Right ventricle myocardium superior (tissue), 1 donor: ENCODE measurements around the gene LMX1A. TPM values are rescaled to one million over a fixed set of nuclear protein-coding genes. Genes with fewer than 3 reads are reported as not detected.
A peak's percentile ranks its signal among the peaks of the same experiment; 100 is the strongest.

Experiments
- ATAC-seq: fragments of 200-7000 bp; cut with Tn5 transposase; one replicate; pipeline ENCODE4 v1.9.1; 2020; ENCODE audit warnings: mild to moderate bottlenecking; ENCODE audit not compliant: poor library complexity
- DNase-seq: peaks from one replicate; pipeline ENCODE4 v3.0.0-alpha.2; 2020
- intact Hi-C: fragments of 100-400 bp; cut with DNase I; formaldehyde crosslinking; loops from one replicate; pipeline ENCODE4 v1.11.2; 2022
- total RNA-seq: library from RNA; stranded (reverse); fragmentation: NEBNext Ultra II Directional; extraction: Animal tissue kit (Norgen Biotek cat#: 25700); gene quantifications from one replicate; pipeline ENCODE4 v1.2.1, GENCODE V29; 2021
- donor health status: DM: no; HTN: yes; CAD: no; lungs with severe emphysema.

The LMX1A gene
- total RNA-seq, 1 donor from 2014 or later: not detected

DNA sequence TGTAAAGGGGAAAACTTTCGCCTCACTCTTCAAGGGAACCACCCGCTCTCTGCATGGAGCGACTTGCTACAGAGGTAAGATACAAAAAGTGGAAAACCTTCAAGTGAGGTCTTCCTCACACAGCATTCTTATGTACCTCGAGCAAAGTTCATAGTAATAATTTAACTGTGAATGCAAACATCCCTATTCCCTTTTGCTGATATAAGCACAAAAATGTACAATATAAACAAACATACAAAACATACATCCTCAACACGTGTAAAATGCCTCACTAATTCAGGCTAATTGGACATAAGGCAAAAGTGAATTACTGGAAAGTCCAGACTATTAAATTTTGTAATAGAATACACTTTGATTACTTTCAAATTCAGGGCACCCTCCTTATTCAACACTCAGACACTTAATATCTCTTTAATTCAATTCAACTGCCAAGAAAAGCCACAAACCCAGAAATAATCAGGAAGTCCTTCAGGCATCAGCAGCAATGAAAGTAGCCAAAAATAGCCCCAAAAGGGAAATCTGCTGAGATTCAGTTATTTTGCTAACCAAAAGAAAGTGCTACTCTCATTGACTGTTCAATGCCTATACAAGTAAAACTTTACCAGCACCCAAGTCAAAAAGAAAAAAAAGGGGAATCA lies 15.2 kb upstream of the LMX1A start:
- intact Hi-C loops: no loop called here
- no peak for ATAC-seq
- no peak for DNase-seq

DNA sequence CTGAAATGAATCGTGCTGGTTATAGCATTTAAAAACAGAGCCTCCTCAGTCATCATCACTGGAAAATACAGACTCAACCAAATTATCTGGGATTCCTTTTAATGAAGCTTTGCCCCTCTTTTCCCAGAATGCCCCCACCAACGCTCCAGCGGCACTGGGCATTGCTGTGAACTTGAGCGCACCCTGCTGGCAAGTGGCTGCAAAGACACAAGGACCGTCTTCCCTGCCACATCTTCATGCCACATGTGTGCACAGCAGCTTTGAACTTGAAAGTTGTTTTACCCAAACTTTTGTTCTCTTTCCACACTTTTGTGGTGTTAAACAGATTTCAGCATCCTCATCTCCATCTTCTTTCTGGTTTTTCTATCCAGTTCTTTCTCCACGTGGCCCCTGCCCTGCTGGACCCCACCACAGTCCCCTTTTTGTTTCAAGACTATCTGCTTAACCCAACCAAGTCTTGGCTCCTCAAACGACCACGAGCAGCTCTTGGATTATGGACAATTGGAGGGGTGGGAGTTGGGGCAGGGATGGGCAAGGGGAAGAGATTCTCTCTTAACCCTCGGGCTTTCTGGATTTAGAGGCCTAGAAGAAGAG lies 12.8 kb upstream of the LMX1A start:
- ATAC-seq: peak; percentile 81

GRCh38 chr1:165367375-165367993 lies 11.0 kb upstream of the LMX1A start:
- intact Hi-C loops: loop anchor here (5.0 kb wide), 1 partner anchor 220 kb away; no protein-coding TSS in a partner anchor
- peak; percentile 79 for DNase-seq
- peak; percentile 73 for ATAC-seq

More for the DNA sequence above, 12.8 kb upstream of the LMX1A start:
- intact Hi-C loops: loop anchor here (5.0 kb wide), 1 partner anchor 222 kb away; no protein-coding TSS in a partner anchor
- peak; percentile 71 for DNase-seq

DNA sequence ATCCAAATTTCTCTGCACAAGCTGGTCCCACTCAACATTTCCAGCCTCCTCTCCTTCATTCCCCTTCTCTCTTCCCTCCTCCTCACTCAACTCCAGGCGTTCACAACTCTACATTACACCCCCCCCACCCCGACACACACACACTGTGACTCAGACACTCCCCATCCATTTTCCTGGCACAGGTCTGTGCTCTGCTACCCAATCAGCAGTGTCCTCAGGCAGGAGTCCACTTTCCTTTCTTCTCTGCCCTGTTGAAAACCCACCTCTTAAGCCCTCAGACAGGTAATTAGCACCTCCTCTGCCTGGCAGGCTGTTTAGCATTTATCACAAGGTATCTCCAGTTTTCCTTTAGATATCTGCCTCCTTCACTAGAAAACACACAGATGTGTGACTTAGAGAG lies 8.8 kb upstream of the LMX1A start:
- ATAC-seq: no peak
- intact Hi-C loops: loop anchor here (5.0 kb wide), 1 partner anchor 218 kb away; no protein-coding TSS in a partner anchor
- DNase-seq: no peak

DNA sequence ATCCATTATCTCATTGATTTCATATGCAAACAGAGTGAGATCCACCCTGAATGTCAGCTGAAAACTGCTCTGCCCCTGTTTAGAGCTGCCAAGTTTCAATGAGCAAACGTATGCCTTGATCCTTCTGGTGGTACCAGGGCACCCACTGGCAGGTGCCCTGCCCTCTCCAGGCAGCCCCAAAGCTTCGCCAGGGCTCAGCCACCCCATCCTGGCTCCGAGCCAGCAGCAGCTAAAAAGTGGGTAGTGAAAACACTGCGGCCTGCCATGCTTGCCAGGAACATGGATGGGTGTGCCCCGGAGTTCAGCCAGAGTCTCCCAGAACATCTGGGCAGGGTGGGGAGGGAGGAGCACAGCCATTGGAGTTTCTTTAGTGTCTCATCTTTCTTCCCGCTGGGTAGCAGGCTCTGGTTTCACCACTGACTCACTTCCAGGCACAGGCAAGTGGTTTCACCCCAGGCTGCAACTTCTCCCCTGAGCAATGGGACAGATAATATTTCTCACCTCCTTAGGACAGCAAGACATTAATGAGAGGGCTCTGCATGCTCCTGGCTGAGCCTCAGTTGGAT lies 8.1 kb upstream of the LMX1A start:
- DNase-seq (peak; percentile 73), ATAC-seq (peak; percentile 69)
- intact Hi-C loops: loop anchor here (5.0 kb wide), 1 partner anchor 217 kb away; no protein-coding TSS in a partner anchor

GRCh38 chr1:165356876-165357275 lies 361 bp upstream of the LMX1A start:
- DNase-seq (no peak), ATAC-seq (no peak)
- intact Hi-C loops: no loop called here

GRCh38 chr1:165355139-165355976 lies 1.2 kb downstream of the LMX1A start:
- DNase-seq: no peak
- intact Hi-C loops: no loop called here
- ATAC-seq: no peak

DNA sequence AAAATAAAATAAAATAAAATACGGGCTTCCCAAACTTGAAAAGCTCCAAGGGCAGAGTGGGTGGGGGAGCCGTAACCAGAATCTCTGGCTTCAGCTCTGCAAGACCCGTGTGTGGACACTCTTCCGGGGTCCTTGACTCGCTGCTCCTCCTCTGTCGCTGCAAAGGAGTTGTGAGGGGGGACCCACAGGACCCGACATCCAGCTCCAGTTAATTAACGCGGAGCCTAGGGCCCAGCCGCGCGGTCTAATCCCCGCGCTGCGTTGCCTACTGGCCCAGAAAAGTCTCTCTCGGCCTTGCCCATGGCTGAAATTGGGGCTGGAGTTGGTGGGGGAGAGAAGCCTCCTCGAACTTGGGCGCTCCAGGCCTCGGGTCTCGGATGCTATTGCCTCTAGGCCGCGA lies 1.8 kb downstream of the LMX1A start:
- ATAC-seq: no peak
- intact Hi-C loops: no loop called here
- no peak for DNase-seq

DNA sequence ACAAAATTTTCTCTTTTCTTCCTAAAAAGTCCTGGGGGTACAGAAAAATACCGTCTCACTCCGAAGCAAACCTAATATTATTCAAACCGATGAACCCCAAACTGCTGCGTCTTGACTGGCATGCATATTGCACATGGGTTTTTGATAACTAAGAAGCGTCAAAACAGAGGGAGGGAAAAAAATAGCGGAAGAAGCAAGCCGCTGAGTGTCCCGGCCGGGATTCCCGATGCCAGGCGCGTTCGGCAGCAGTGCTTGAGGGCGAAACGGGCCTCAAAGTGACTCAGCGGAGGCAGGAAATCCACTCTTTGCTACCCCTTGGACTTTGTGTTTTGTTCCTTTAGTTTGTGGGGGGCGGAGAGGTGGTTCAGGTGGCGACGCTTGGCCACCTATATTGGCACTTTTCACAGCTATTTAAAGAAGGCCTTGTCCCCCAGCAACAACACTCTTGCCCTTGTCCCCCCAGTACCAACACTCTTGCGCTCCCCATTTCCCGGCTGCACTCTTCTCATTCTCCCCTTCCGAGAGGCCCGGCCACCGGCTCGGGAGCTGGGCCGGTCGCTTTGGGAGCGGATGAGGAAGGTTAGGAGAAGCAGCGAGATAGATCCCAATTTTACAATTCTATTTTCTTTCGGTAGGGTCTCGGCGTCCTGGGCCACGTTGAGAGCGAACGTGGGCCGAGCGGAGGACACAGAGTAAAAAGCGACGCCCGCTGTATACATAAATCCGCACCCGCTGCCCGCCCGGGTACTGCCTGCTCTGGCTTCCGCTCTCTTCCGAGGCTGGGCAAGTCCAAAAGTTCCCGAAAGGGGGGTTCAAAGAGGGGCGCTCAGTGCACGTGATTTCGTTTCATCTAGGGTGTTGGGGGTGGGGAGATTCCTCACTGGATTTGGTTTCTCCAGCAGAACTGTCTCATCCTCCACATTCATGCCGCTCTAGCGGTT lies 2.5 kb downstream of the LMX1A start:
- intact Hi-C loops: no loop called here
- ATAC-seq: no peak

GRCh38 chr1:165352442-165353293 lies 3.8 kb downstream of the LMX1A start:
- DNase-seq (no peak), ATAC-seq (no peak)
- intact Hi-C loops: no loop called here

More for the DNA sequence above, 2.5 kb downstream of the LMX1A start:
- no peak for DNase-seq

- intact Hi-C loops: no loop called here
- no peak for ATAC-seq
- DNase-seq: no peak
Observed at GRCh38 chr1:165351863-165352441, 4.6 kb downstream of the LMX1A start.

DNA sequence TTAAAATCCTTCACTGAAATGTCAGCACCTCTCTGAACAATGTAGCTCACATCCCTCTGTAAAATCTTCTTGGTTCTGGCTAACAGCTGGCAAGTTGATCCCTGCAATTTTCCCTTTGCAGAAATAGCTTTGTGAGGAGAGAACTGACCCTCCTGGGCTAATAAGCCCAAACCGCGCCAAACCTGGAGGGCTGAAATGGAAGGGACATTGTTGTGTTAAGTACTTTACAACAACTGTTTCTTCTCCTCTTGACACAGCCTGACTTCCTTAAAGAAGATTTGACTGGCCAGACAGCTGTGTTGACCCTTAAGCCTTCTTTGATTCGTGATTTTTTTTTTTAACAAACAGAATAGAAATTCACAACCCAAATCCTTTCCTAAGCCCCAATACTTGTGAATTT lies 5.7 kb downstream of the LMX1A start:
- ATAC-seq (no peak), DNase-seq (no peak)
- intact Hi-C loops: no loop called here

- DNase-seq (no peak), ATAC-seq (no peak)
- intact Hi-C loops: no loop called here
Observed at GRCh38 chr1:165345502-165345901, 11.0 kb downstream of the LMX1A start.

- DNase-seq (no peak), ATAC-seq (no peak)
- intact Hi-C loops: no loop called here
Observed at GRCh38 chr1:165344736-165345135, 11.8 kb downstream of the LMX1A start.

DNA sequence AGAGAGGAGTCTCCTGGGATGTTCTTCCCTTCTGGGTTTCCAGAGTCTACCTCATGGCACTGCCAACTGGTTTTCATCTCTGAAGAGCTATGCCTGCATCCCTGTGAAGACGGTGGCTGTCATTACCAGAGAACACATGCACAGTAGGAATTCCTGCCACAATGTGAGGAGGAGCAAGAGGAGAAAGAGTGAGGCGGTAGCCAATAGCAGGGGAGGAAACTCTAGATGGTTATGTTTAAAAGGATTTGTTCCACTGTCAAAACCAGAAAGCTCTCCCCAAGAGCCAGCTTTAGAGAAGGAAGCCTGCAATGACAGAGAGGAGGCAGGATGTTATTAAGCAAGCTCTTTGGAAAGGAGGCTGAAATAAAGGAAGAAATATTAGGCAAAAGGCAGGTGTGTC lies 12.3 kb downstream of the LMX1A start:
- intact Hi-C loops: no loop called here
- DNase-seq (no peak), ATAC-seq (no peak)

- ATAC-seq: no peak
- DNase-seq: no peak
Observed at GRCh38 chr1:165342587-165342986, 13.9 kb downstream of the LMX1A start.

DNA sequence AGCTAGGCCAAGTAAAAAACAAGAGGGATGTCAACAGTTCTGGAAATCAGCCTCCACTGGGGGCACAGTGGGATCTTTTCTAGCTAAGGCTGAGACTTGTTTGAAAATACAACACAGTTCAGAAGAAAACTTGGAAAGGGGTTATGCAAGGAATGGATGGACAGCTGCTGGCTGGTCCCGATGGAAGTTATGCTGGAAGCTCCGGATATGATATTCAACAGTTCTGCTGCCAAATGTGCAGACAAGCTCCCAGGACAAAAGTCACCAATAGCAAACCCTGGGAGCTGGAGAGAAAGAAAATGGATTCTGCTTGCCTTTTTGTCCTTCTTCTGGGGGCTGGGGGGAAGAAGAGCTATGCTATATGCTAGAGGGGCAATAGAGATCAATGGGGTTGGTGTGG lies 14.3 kb downstream of the LMX1A start:
- intact Hi-C loops: no loop called here
- DNase-seq: no peak
- no peak for ATAC-seq

More at GRCh38 chr1:165342587-165342986, 13.9 kb downstream of the LMX1A start:
- intact Hi-C loops: no loop called here
